RPMI7951 (cell line): ENCODE data around the gene GBA2. TPM values are rescaled to one million over a fixed set of nuclear protein-coding genes. Genes with fewer than 3 reads are reported as not detected.

Experiments used
- DNase-seq: peaks from one replicate; pipeline ENCODE4 v3.0.0-alpha.2; 2012; ENCODE audit warnings: low read depth
- total RNA-seq: library from RNA; depleted of rRNA; stranded (reverse); fragments of >200 nt; shearing (Covaris generic); gene quantifications from 2 replicates; pipeline ENCODE4 v1.2.3, GENCODE V29; 2014

GBA2 gene
- total RNA-seq, 1 experiment from 2014 or later: 13.2 TPM

DNA sequence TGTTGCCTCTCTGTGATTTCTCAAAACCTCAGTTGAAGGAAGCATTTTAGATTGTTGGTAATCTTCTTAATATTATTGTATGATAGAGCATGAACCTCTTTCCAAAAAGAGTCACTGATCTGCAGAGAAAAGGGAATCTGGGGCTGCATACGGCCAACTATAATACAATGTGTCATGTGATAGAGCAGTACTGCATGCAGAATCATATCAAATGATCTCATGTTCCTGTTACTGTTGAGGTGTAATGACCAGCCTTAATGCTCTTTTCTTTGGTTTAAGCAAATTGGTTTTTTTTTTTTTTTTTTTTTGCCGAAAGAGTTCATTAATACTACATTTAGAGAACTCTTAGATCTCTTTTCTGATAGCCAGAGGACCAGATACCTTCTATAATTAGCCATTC, 18.0 kb upstream of the GBA2 start:
- DNase-seq: no peak

DNA sequence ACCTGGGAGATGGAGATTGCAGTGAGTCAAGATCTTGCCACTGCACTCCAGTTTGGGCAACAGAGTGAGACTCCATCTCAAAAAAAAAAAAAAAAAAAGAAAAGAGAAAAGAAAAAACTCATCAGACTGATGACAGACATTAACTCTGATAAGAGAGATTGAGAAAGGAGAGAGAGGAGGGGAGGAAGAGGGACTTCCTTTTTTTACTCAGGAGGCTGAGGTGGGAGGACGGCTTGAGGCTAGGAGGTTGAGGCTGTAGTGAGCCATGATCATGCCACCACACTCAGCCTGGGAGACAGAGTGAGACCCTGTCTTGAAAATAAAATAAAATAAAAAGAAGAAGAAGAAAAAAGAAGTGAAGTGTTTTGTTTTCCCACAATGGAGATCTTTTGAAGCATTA, 14.8 kb upstream of the GBA2 start:
- DNase-seq: no peak

DNA sequence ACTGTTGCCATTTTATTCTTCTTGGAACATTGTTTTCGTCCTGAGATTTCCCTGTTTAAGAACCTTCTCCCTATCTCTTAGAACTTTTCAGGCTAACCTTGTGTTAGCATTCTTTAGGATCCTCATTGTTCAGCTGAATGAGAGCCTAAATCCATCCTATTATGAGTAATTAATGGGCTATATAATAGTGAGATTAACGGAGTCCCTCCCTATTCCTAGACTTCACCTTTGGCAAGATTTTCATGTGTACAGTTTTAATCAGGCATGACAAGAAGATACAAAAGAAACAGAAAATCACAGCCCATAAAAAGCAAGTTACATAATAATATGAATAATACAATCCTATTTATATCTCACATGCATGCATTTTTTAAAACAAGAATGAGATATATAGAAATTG, 14.2 kb upstream of the GBA2 start:
- no peak for DNase-seq

DNA sequence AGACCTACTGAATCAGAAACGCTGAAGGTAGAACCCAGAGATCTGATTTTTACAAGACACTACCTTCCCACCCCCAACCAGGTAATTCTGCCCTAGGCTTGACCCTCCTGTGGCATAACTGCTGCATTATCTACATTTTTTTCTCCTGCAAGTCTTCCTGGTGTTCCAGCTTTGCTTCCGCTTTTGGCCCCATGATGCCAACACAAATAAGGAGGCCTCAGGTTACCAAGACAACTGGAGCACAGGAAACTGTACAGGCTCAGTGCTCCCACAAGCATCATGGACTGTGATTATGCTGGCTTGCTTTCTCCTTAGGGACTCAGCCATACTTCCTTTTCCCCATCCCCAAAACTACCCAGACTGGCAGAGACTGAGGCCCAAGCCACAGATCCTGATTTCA, 11.6 kb upstream of the GBA2 start:
- DNase-seq: peak; percentile 47

DNA sequence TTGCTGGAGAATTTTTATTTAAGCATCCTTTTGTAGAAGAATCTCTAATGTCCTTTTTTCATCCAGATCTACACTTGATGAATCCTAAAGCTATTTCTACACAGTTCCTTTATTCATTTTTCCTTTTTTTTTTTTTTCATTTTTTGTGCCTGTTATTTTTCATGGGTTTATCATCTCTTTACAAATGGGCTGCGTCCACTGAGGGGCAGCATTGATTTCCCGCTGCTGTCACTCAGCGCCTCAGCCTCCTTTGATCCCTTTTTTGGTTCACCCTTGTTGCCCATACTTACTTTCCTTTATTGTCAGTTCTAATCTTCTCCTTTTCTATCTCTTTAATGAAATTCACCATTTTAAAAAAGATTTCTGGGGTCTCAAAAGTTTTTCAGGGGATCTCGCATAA, 10.8 kb upstream of the GBA2 start:
- DNase-seq: no peak

DNA sequence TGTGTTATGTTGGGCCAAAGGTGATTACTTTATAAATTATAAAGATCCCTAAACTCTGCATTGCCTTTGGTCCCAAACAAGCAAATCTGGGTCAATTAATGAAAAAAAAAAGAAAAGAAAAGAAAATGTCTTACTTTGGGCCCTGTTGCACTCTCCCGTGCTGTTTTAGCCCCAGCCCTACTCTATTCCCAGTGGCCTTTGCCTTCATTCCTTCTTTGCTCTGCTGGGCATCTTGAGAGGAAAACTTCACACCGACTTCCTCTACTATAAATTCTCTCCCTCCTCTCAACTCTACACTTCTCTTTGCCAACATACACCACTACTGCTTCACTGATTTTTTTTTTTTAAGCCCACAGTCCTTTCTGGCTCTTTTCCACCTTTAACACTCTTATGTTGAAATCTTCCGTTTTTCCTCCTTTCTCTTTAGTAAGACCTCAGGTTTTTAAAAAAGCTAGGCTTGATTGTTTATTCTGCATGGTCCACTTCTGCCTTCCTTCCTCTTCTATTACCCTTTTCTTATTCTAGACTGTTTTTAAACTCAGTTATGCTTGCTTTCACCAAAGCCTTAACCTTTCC, 9.5 kb upstream of the GBA2 start:
- no peak for DNase-seq

DNA sequence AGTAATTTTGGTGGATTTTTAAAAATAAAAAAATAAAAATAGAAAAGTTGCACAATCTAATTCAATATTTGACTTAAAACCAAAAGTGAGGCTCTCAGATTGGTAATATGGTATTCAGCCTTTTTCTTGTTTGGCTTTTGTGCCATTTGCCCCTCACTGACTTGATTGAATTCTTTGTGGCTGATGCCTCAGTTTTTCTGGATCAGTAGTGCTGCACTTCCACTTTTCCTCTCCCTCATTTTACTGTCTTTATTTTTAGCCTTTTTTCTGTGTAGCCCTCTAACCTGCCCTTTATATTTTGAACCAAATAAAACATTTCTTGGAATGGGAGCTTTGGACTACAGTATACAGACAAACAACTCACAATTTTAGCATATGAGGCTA, 8.9 kb upstream of the GBA2 start:
- DNase-seq: no peak

DNA sequence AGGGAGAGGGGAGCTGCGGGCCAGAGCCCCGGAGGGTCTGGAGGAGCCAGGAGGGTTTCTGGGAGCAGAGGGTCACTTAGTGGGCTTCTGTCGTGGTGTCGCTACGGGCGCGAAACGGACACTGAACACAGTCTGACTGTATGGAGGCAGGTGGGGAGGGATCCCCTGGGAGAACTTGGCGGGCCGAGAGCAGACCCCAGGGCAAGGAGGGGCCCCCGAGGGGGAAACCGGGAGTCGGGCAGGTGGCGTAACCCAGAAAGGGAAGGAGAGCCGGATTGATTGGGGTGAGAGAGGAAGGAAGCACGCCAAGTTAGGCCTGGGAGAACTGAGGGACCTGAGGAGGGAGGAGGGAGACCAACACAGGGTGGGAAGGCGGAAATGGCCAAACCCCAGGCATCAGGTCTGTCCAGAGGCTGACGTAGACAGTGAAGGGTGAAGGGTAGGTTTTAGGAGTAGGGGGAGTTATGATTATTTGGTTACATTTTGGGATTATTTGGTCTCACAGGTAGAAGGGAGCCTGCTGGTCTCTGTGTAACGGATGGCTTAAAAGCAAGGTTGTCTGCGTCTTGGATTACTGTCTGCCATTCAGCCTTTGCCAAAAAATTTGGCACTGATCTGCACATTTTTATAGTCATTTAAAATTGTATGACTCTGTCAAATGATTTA, 8.3 kb upstream of the GBA2 start:
- no peak for DNase-seq

DNA sequence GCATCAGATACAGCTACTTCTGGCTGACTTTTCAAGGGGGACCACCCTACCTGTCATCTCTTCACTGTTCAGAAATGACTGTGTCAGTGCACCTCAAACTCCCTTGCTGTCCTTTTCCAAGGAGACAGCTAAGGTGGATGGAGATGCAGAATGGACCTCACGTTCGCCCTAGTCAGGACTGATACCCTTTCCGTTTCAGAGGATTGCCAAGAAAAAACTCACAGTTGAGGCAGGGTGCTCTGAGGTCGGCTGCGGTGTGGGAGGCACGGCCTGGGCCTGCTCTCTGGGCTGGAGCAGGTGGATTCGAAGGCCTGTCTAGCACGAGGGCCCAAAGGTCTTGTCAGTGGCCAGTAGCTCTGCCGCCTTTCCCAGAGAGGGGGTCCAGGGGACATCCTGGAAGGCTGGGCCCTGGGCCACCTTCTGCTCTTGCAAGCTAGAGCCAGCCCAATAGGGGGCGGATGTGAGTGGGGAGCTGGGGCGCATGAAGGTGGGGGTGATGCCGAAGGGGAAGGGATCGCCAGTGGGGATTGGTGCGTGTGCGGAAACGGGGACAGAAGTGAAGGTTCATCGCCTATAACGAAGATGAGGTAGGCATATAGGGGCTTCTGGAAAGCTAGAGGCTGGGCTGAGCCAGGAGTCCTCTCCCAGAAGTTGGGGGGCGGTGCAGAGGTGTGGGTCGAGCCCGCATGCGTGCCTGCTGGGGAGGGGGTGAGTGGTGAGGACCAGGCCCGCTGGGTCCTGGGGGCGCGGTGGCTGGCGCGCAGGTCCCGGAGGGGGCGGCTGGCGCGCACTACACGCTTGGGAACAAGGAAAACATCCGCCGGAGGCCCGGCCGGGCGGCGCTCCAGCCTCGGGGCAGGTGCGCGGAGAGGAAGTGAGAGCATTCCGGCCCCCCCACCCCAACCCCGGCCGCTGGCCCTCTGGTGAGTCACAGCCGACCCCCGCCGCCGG, 7.5 kb upstream of the GBA2 start:
- DNase-seq: peak; percentile 22

DNA sequence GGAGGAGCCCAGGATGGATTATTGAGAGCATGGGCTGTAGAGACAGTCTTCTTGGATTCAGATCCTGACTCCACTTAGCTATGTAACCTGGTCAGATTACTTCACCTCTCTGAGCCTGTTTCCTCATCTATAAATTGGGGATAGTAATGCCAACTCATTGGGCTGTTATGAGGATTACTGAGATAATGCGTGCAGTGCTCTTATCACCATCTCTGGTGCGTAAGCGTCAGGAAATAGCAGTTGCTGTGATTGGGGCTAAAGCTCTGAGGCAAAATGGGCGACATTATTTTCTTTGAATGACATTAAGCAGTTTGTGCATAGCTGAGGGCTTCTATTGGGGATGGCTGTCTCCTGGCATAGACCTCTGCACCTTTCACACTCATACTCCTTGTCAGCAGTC, 6.0 kb upstream of the GBA2 start:
- no peak for DNase-seq

DNA sequence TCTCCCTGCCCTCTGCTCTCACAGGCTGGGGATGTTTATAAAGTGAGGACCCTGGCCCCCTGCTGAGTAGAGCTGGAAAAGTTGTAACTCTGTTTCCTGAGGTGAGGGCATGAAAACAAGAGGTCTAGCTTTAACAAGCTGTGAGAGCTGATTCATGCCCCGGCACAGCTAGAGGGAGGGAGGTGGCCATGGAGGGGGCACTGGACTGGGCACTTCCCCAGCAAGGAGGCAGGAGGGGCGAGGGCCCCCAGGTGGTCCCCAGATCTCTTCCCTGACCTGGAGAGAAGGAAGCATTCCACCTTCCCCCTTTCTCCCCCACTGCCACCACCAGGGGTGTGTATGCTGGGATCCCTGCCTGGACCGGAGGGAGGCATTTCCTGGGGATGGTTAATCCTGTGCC, 5.2 kb upstream of the GBA2 start, which contains the start of gene MSMP:
TSS of gene MSMP (minus strand) at position 13 of the 400 bp plus-strand sequence. CDS start 147 bp downstream, outside the sequence.
- DNase-seq: no peak

DNA sequence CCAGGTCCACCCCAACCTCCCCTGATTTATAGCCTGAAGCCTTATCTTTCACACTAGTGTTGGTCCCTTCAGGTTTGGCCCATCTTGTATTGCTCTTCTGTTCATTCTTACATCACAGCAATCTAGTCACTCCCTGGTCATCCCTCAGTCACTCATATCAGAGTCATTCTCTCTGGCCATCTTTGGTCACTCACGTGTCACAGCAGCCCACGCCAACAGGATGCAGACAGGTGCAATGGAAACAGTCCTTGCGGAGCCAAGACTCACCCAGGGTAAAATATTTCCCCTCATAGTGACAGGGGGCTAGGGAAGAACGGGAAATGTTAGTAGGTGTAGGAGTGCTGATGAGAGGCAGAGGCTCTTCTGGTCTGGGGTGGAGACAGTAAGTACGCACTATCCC, 4.4 kb upstream of the GBA2 start:
- DNase-seq: no peak

DNA sequence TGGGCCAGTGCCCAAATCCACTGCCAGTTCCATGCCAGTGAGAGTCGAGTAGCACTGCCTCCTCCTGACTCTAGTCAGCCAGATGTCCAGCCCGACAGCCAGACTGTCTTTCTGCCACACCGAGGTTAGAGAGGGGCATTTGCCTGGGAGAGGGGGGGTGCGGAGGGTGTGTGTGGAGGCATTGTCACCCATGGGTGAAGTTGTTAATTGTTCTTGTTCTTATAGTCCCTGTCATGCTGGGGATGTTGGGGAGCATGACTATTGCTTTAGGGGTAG, 1.2 kb upstream of the GBA2 start:
- DNase-seq: no peak

DNA sequence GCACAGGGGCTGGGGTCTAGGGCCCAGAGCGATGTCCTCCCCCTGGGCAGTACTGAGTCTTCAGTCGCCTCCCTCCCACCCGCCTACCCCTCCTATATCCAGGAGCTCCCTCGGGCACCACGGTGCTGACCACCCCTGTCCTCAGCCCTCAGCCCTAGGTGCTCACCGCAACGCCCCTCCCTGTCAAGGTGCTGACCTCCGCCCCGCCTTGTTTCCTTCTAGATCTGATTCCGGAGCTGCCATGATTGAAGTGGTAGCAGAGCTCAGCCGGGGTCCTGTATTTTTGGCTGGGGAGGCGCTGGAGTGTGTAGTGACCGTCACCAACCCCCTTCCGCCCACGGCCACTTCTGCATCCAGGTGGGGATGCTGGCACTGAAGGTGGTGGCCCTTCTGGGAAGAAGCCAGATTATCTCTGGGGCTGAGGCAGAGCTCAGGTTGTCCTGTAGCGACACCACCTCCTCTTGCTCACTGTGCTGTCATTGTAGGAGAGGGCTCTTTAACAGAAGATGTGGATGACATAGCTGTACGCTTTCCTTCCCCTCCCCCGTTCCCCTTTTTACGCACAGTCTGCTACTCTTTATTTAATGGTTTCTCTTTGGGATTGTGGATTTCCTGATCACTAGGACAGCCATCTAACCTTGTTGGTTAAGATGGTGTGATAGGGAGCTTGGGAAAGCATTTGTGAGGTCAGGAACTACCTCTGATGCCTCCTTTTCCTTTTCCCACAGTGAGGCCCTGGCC, 657 bp upstream of the GBA2 start:
- DNase-seq: no peak

DNA sequence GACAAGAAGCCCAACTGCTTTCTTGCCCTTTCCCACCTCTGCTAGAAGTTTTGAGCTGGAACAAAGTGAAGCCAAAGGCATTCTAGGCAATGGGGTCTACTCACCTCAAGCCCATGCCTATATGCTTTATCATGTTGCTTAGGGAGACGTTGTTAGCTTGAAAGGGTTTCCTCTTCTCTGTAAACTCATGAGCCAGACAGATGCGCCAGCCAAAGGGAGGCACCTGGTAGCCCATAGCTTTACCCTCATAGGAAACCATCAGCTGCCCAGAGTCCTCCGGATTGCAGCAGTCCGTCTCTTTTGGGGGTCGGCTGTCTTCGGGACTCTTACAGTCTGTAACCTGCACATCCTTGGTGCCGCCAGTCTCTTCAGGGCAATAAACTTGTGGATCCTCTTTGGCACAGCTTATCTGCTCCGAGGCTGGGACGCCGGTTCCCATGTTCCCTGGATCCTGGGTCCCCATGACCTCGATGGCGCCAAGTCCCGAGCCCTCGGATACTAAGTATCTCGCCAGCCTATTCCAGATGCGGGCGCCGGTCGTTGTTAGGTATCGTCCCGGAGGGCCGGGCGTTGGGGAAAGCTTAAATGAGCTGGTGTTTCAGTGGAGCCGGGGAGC, 678 bp downstream of the GBA2 start:
- DNase-seq: no peak

DNA sequence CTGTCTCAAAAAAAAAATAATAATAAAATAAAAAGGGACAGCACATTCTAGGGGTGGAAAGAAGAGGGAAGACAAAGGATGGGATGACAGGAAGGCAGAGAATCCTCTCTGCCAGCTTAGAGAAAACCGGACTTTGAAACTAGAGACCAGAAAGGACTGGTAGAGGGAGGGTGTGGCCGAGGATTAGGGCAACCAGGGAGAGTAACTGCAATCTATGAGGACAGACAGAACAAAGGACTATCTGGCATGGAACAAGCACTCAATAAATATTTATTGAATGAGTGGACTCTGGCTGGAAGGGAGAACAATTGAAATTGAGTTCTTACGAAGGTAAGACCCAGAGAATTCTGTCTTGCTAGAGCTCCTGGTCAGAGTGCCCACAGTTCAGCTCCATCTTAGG, 2.4 kb downstream of the GBA2 start:
- DNase-seq: no peak

DNA sequence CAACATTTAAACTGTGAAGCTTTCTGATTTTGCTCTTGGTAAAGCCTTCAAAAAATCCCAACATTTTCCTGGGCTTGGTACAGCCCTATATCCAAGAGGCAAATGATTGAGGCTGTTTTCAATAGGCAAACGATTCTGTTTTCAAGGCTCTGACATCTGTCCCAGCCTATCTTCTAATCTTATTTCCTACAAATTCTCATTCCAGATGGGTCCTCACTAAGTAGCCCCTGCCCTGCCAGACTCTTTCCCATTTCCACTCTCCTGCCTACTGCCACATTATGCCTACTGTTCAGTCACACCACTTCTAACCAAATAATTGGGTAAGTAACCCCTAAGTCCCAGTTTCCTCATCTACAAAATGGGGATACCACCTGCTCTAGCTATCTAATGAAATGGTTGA, 3.5 kb downstream of the GBA2 start:
- no peak for DNase-seq

DNA sequence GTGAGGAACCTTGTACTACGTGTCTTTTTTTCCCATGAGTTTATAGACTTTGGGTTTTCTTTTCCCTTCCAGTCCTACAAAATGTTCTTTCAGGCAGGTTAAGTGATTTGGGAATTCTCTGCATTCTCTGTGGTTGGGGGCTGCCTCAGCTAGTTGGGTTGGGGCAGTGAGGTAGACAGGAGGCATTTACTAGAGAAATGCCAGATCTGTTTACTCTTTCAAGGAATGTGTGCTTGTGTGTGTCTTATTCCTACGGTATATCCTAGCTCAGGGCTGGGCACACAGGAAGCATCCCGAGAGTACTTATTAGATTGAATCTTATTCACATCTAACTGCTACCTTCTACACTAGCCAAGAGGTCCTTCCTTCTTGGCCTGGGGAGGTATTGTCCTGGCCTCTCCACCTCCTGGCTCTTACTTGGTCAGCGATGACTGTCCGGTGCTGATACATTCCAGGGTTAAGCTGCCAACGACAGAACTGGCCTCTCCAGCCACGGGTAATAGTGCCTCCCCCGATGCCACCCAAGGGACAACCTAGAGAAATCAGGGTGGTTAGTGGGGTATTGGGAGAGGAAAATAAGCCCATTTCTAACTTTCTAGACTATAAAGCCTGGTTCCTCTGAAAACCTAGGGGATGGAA, 5.0 kb downstream of the GBA2 start:
- DNase-seq: no peak

DNA sequence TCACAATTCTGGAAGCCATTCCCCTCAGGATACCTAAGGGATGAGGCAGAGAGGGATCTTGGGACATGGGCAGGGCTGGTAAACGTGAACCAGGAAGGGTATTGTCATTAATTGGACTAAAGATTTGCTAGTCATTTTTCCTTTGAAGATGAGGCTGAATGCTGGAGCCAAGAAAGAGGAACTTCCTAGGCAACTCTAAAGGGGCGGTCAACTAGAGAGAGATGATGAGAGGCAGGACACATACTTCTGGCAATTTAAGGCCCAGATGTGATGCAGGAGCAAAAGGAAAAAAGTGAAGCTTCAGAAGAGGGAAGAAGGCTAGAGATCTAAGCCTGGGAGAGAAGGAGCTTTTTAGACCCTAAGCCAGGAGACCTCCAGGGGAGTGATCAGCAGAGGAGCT, 5.6 kb downstream of the GBA2 start:
- DNase-seq: no peak

DNA sequence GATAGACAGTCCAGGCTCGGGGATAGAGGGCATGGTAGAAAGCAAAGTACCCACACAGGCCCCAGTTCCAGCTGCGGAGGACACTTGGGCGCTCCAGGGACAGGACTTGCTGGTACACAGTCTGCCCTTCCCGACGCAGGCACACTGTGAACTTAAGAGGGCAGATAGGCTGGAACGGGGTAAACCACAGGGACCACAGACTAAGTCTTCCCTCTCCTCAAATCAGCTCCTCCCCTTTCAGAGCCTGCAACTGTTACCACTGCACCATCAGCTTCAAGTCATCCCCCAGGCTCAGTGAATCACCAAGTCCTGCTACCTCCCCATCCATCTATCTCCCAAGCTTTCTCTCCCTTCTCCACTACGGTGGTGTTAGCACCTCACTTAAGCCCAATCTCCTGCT, 7.3 kb downstream of the GBA2 start:
- DNase-seq: no peak

DNA sequence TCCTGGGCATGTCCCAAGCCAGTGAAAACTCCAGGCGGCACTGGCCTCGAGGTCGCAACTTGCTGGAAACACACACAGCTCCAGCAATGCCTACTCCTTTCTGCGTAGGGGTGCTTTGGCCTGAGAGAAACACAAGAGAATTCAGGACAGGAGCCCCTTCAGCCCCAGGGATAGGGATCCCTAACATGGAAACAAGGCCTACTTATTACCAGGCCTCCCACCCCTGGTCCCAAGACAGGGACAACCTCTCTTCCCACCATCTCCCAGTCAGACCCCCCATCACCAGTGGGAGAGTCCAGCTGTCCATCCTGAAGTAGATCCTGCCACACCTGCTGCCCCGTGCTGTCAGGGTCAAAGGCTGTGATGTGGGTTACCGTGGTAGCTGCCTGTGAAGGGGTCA, 8.8 kb downstream of the GBA2 start:
- DNase-seq: no peak

DNA sequence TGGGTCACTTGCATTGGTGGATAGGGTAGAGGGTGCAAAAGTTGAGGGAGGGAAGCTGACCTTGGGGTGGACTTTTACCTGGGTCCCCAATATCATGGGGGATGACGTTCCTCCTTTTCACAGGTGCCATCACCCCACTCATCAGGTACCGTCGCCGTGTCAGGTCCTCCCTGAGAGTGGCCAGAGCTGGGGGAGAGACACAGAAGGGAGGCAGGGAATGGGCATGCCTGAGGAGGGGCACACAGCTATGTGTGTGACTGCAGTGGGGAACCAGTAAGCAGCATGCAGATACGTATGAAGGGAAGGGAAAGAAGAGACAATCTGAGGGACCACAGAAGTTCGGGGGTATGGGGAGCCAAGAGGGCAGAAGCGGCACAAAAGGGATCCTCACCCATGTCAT, 10.1 kb downstream of the GBA2 start:
- no peak for DNase-seq
